Heart left ventricle (tissue), 16 donors: ENCODE results near the gene KATNBL1. TPM values are rescaled to one million over a fixed set of nuclear protein-coding genes. Genes with fewer than 3 reads are reported as not detected.

Source experiments
- ATAC-seq, 4 donors: fragments of 200-7000 bp; cut with Tn5 transposase; one replicate each; pipeline ENCODE4 v1.9.1; 2020 to 2022; ENCODE audit warnings: moderate library complexity in 4 of 4, mild to moderate bottlenecking in 3 of 4, moderate number of reproducible peaks in 1 of 4
- DNase-seq, 5 donors: peaks; one replicate each; pipeline ENCODE4 v3.0.0-alpha.2; 2020
- H3K27ac ChIP-seq, 12 donors: fragments of 200-600 bp; sonication (generic) in 4 of 12; one replicate each; pipeline versions ENCODE4 v1.5.0 to v1.8.0; 2016 to 2022; ENCODE audit warnings: mild to moderate bottlenecking in 2 of 12
- H3K27me3 ChIP-seq, 9 donors: fragments of 200-600 bp; sonication (generic) in 2 of 9; one replicate each; pipeline versions ENCODE4 v1.5.1 to v1.8.0; 2016 to 2022; ENCODE audit warnings: mild to moderate bottlenecking in 3 of 9
- H3K36me3 ChIP-seq, 9 donors: fragments of 200-600 bp; sonication (generic) in 2 of 9; one replicate each; pipeline versions ENCODE4 v1.5.0 to v1.8.0; 2018 to 2022; ENCODE audit warnings: mild to moderate bottlenecking in 2 of 9
- H3K4me1 ChIP-seq, 12 donors: fragments of 200-600 bp; sonication (generic) in 4 of 12; one replicate each; pipeline versions ENCODE4 v1.5.0 to v1.8.0; 2016 to 2022; ENCODE audit warnings: mild to moderate bottlenecking in 3 of 12
- H3K4me3 ChIP-seq, 12 donors: fragments of 200-600 bp; sonication (generic) in 4 of 12; one replicate each; pipeline versions ENCODE4 v1.5.0 to v1.8.0; 2017 to 2022; ENCODE audit warnings: mild to moderate bottlenecking in 9 of 12, moderate library complexity in 4 of 12
- H3K9me3 ChIP-seq, 12 donors: fragments of 200-600 bp; sonication (generic) in 4 of 12; one replicate each; pipeline versions ENCODE4 v1.5.0 to v1.8.0; 2016 to 2022; ENCODE audit warnings: mild to moderate bottlenecking in 1 of 12
- POLR2A ChIP-seq, 2 donors: fragments of 450-650 bp; IDR thresholded peaks; one replicate each; pipeline ENCODE4 v1.6.1; 2017; ENCODE audit warnings: antibody characterized with exemption in 2 of 2, mild to moderate bottlenecking in 2 of 2, moderate library complexity in 2 of 2
- WGBS, 4 donors: extraction: QIAGEN DNeasy Blood & Tissue Kit in 2 of 4; methylation state at CpG; one replicate each; pipeline versions ENCODE4 v1.1.5 to v1.1.7; 2013 to 2018; 5-methylcytosine and 5-hydroxymethylcytosine counted together
- intact Hi-C, 10 donors: fragments of 100-400 bp; cut with DNase I; formaldehyde crosslinking; loops; one replicate each; pipeline versions ENCODE4 v1.11.1 to v1.14.2; 2022
- polyA plus RNA-seq, 2 donors: library from polyadenylated mRNA; stranded (reverse); fragments of 200-250 nt; gene quantifications; one replicate each; pipeline ENCODE4 v1.2.3, GENCODE V29; 2013
- total RNA-seq, 9 donors: library from RNA; depleted of rRNA in 2 of 9; stranded (reverse); fragments of >200 nt in 2 of 9; fragmentation: NEBNext Ultra II Directional in 3 of 9; extraction: Animal tissue kit (Norgen Biotek cat#: 25700) in 3 of 9; gene quantifications; one replicate each; pipeline versions ENCODE4 v1.1.0 to v1.2.4, GENCODE V29; 2016 to 2023
- TF ChIP-seq, protein P1 (sequence below), 12 donors: fragments of 200-600 bp; sonication (generic) in 4 of 12; IDR thresholded peaks; one replicate each; pipeline versions ENCODE4 v1.5.0 to v1.8.0; 2018 to 2022; ENCODE audit warnings: antibody characterized with exemption in 12 of 12, mild to moderate bottlenecking in 5 of 12
- donor health status: ischemic (EF 13 %, LVEDD 7.1; RV severe dilation, severe dysfunction).
- donor health status: healthy with polysubstance abuse.
- donor health status: DM: no; HTN: yes; CAD: no.
- donor health status: DM: no; HTN: no; CAD: no.
- donor health status: ischemic (EF 25% LVEDD 6.9; RV normal size, moderate dysfunction).
- donor health status: ischemic (EF 25% LVEDD 5.7; RV mildly dilated, moderate dysfunction).
- donor health status: healthy.
- donor health status: DM: yes; HTN: yes; CAD: no.
- donor health status: ischemic (EF 35%, LVEDD 5.7; RV mildly dilated, moderate dysfunction).
- donor health status: nonischemic (EF 11% LVEDD 7.7; RV severe dilation, severe dysfunction).
- donor health status: DM: yes; HTN: yes; CAD: no.
- donor health status: PGD.
- donor health status: ischemic (EF 29% LVEDD 5.4; RV normal size, mild dysfunction).
- donor health status: nonischemic (EF 23%, LVEDD 6.1; RV moderate dilation, normal function).

KATNBL1 gene
- total and polyA plus RNA-seq, 11 donors = 10.1 to 21.7 (median 15.6) TPM

DNA sequence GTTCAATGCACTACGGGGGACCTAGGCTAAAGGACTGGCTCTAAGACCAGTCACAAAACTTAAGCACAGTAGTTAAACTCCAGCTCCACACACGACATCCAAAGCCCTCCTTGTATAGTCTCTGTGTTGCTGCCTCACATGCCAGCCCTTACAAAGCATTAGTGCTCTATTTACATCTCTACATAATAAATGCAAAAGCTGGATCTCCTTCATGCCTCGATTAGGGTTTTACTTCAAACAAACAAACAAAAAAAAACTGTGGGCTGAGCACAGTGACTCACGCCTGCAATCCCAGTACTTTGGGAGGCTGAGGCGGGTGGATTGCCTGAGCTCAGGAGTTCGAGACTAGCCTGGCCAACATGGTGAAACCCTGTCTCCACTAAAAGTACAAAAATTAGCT is 98.4 kb downstream of the KATNBL1 start:
- Histone ChIP-seq H3K4me1 (no peaks in the 10 kb centered on the region), H3K36me3 (no peaks in the 10 kb centered on the region), H3K4me3 (no peak overlapping the region), H3K27ac (no peak overlapping the region), H3K27me3 (peaks cover 0 to 19% (median 0%) of the 10 kb centered on the region in 9 donors), H3K9me3 (no peaks in the 10 kb centered on the region)
- DNase-seq (no peak), ATAC-seq (no peak)
- intact Hi-C loops = no loop called here
- 70 to 74% (median 73%) methylated on average over 6 of the region's 6 CpGs for WGBS, 4 donors
- no peak for TF ChIP-seq POLR2A (IDR thresholded peaks at IDR 0.05)
- TF ChIP-seq, protein P1, sequence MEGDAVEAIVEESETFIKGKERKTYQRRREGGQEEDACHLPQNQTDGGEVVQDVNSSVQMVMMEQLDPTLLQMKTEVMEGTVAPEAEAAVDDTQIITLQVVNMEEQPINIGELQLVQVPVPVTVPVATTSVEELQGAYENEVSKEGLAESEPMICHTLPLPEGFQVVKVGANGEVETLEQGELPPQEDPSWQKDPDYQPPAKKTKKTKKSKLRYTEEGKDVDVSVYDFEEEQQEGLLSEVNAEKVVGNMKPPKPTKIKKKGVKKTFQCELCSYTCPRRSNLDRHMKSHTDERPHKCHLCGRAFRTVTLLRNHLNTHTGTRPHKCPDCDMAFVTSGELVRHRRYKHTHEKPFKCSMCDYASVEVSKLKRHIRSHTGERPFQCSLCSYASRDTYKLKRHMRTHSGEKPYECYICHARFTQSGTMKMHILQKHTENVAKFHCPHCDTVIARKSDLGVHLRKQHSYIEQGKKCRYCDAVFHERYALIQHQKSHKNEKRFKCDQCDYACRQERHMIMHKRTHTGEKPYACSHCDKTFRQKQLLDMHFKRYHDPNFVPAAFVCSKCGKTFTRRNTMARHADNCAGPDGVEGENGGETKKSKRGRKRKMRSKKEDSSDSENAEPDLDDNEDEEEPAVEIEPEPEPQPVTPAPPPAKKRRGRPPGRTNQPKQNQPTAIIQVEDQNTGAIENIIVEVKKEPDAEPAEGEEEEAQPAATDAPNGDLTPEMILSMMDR (IDR thresholded peaks at IDR 0.05) = no peak

DNA sequence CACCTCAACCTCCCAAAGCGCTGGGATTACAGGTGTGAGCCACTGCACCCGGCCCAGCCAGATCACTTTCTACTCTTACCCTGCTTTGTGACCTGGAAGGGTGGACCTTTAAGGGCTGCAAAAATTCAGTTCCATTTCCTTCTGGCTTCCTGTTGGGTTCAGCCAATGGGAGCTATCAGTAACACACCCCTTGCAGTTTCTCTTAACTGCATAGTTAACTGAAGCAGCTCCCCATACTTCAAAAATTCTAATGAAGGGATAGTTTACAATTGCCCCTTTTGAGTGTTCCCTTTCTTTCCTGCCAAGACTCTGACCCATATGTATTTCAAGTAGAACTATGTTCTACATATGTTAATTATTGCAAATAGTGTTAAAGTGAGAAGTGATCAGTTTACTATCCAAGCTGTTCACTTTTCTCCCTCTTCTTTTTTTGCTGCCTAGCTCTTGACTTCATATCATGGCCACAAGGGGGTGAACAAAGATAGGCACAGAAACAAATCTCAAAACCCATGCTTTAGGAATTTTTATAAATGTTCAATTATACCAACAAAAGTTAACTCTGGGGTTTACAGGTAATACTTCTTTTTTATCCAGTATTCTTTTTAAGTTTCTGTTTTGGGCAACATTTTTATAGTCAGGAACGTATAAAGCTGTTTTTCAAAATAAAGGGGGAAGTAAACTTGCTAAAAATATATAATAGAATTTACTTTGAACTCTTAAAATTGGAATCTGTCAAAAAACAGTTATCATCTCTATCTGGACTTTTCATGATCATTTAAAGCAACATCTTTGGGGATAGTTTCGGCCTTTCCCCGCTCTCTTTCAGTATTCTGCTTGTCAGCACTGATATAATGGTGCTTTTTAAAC is 99.9 kb downstream of the KATNBL1 start:
- WGBS, 4 donors = 60 to 71% (median 67%) methylated on average over 5 of the region's 5 CpGs

DNA sequence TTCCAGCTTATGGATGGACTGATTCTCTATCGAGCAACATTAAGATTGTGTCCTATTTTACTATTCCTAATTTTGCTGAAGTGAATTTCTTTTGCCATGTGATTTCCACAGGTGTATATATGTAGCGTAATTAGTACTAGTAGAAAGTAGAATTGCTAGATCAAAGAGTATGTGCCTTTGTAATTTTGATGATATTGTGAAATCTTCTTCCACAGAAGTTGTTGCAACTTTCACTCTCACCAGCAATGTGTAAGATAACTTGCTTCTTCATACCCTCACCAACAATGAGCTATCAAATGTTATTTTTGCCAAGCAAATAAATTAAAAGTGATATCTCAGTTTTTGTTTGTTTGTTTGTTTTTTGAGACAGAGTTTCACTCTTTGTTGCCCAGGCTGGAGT is 102.6 kb downstream of the KATNBL1 start:
- no peak overlapping the region for H3K27ac ChIP-seq
- no peak for TF ChIP-seq POLR2A (IDR thresholded peaks at IDR 0.05)
- TF ChIP-seq, protein P1 (IDR thresholded peaks at IDR 0.05) = no peak
- intact Hi-C loops = loop anchor here in 6 of 10 donors (5.0 to 10.0 kb wide), 4 partner anchors 73 to 257 kb away; partner anchors contain the start of genes LPCAT4 (in 3 of the 6), AVEN (in 1 of the 6), KATNBL1 (in 1 of the 6) and SLC12A6 (in 1 of the 6)
- peaks cover 0 to 4% (median 0%) of the 10 kb centered on the region in 9 donors for H3K36me3 ChIP-seq
- peaks cover 0 to 8% (median 4%) of the 10 kb centered on the region in 12 donors for H3K4me1 ChIP-seq
- WGBS, 4 donors = 91 to 94% (median 92%) methylated on average over 2 of the region's 2 CpGs
- H3K4me3 ChIP-seq = no peak overlapping the region
- no peak for DNase-seq
- no peaks in the 10 kb centered on the region for H3K27me3 ChIP-seq
- ATAC-seq = no peak
- no peaks in the 10 kb centered on the region for H3K9me3 ChIP-seq

More for the DNA sequence above, 99.9 kb downstream of the KATNBL1 start:
- DNase-seq (no peak), ATAC-seq (no peak)
- Histone ChIP-seq H3K4me1 (no peaks in the 10 kb centered on the region), H3K36me3 (no peaks in the 10 kb centered on the region), H3K27me3 (peaks cover 0 to 5% (median 0%) of the 10 kb centered on the region in 9 donors), H3K27ac (no peak overlapping the region), H3K9me3 (no peaks in the 10 kb centered on the region), H3K4me3 (no peak overlapping the region)
- intact Hi-C loops = loop anchor here in 6 of 10 donors (5.0 to 10.0 kb wide), 4 partner anchors 75 to 255 kb away; partner anchors contain the start of genes LPCAT4 (in 3 of the 6), AVEN (in 1 of the 6), KATNBL1 (in 1 of the 6) and SLC12A6 (in 1 of the 6)
- TF ChIP-seq, protein P1 (IDR thresholded peaks at IDR 0.05) = peak in 8 of 12 donors; percentile 28 to 46 (median 44)
- TF ChIP-seq POLR2A (IDR thresholded peaks at IDR 0.05) = no peak

DNA sequence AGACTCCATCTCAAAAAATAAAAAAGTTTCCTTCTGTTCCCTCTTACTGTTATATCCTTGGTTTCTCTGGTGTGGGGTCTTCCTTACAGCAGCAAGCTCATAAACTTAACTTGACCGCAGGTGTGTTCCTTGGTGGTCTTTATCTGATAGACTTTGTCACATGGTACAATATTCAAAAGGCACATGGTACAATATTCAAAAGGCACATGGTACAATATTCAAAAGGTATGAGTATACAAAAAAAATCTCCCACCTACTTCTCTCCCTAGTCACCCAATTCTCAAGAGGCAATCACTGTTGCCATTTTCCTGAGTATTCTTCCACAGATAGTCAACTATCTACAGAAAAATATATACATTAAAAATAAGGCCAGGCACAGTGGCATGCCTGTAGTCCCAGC is 103.5 kb downstream of the KATNBL1 start:
- intact Hi-C loops = loop anchor here in 6 of 10 donors (5.0 to 10.0 kb wide), 4 partner anchors 72 to 258 kb away; partner anchors contain the start of genes LPCAT4 (in 3 of the 6), AVEN (in 1 of the 6), KATNBL1 (in 1 of the 6) and SLC12A6 (in 1 of the 6)
- TF ChIP-seq POLR2A (IDR thresholded peaks at IDR 0.05) = no peak
- TF ChIP-seq, protein P1 (IDR thresholded peaks at IDR 0.05) = no peak
- ATAC-seq = no peak
- WGBS, 4 donors = 89 to 95% (median 93%) methylated on average over 1 of the region's 1 CpG
- peaks cover 0 to 4% (median 0%) of the 10 kb centered on the region in 9 donors for H3K36me3 ChIP-seq
- peaks cover 0 to 8% (median 4%) of the 10 kb centered on the region in 12 donors for H3K4me1 ChIP-seq
- no peak overlapping the region for H3K4me3 ChIP-seq
- DNase-seq = no peak
- H3K27me3 ChIP-seq = no peaks in the 10 kb centered on the region
- no peak overlapping the region for H3K27ac ChIP-seq
- H3K9me3 ChIP-seq = no peaks in the 10 kb centered on the region
